Large intestine (tissue), 3 donors: ENCODE measurements around the gene FYN. TPM values are rescaled to one million over a fixed set of nuclear protein-coding genes. Genes with fewer than 3 reads are reported as not detected.
"Not testable (repeated sequence)": the region's sequence is repeated elsewhere in the genome, so short reads cannot be mapped to it uniquely, and the experiment has no call there.

ENCODE experiments used
- DNase-seq, 2 donors: peaks; one replicate each; pipeline versions ENCODE4 v3.0.0 to v3.0.0-alpha.2; 2013
- H3K27ac ChIP-seq: one replicate; pipeline ENCODE4 v1.5.1; 2013; ENCODE audit warnings: low read length
- H3K27me3 ChIP-seq: 2 replicates; pipeline ENCODE4 v1.6.1; 2013; ENCODE audit warnings: low read length; ENCODE audit not compliant: control insufficient read depth, insufficient read depth
- H3K36me3 ChIP-seq: 2 replicates; pipeline ENCODE4 v1.6.1; 2013; ENCODE audit warnings: low read length; ENCODE audit not compliant: control insufficient read depth, insufficient read depth
- H3K4me1 ChIP-seq: one replicate; pipeline ENCODE4 v1.6.1; 2013; ENCODE audit warnings: low read length; ENCODE audit not compliant: control insufficient read depth, insufficient read depth
- H3K4me3 ChIP-seq: one replicate; pipeline ENCODE4 v1.5.1; 2013; ENCODE audit warnings: low read length
- H3K9me3 ChIP-seq: one replicate; pipeline ENCODE4 v1.6.1; 2013; ENCODE audit warnings: mild to moderate bottlenecking, low read depth, low read length, moderate library complexity; ENCODE audit not compliant: control insufficient read depth
- WGBS: methylation state at CpG from one replicate; pipeline ENCODE4 v1.1.5; 2013; ENCODE audit warnings: low lambda C conversion rate; ENCODE audit not compliant: insufficient coverage; 5-methylcytosine and 5-hydroxymethylcytosine counted together
- polyA plus RNA-seq: library from polyadenylated mRNA; unstranded; fragments of 120-200 nt; gene quantifications from one replicate; pipeline ENCODE4 v1.2.1, GENCODE V29; 2013

FYN gene
- polyA plus RNA-seq, 1 donor, result 46.0 TPM

DNA sequence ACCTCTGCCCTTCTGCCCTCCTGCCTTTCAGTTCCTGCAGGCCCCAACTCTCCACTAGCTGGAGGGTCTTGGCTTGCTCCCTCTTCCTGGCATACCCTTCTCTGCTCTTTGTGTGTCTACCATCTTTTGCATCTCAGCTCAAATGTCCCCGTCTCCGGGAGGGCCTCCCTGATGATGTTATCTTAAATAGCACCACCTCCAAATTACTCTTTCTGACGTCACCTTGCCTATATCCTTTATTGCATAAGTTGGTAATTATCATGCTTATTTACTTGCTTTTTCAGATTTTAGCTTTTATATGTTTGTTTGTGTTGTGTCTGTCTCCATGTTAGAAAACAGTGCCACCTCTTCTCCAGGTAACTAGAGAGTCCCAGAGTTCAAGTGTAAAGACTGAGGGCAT, 36.0 kb upstream of the FYN start:
- Histone ChIP-seq H3K4me3 (no peak overlapping the region), H3K27ac (no peak overlapping the region), H3K27me3 (no peaks in the 10 kb centered on the region), H3K36me3 (no peaks in the 10 kb centered on the region), H3K4me1 (no peaks in the 10 kb centered on the region), H3K9me3 (no peaks in the 10 kb centered on the region)
- 82% methylated on average over 3 of the region's 3 CpGs for WGBS
- DNase-seq, result no peak

GRCh38 chr6:111908365-111908764, 35.1 kb upstream of the FYN start:
- not testable (repeated sequence) for H3K27ac ChIP-seq, H3K4me1 ChIP-seq, H3K36me3 ChIP-seq, DNase-seq, H3K4me3 ChIP-seq, H3K9me3 ChIP-seq, H3K27me3 ChIP-seq
- no CpG with 5 or more reads among the region's 17 CpGs for WGBS

GRCh38 chr6:111900735-111901134, 27.5 kb upstream of the FYN start:
- no peaks in the 10 kb centered on the region for H3K9me3 ChIP-seq
- no peak overlapping the region for H3K27ac ChIP-seq
- no peak overlapping the region for H3K4me3 ChIP-seq
- no peaks in the 10 kb centered on the region for H3K4me1 ChIP-seq
- 83% methylated on average over 1 of the region's 5 CpGs for WGBS
- peaks cover 6% of the 10 kb centered on the region for H3K27me3 ChIP-seq
- no peak for DNase-seq
- H3K36me3 ChIP-seq, result no peaks in the 10 kb centered on the region

DNA sequence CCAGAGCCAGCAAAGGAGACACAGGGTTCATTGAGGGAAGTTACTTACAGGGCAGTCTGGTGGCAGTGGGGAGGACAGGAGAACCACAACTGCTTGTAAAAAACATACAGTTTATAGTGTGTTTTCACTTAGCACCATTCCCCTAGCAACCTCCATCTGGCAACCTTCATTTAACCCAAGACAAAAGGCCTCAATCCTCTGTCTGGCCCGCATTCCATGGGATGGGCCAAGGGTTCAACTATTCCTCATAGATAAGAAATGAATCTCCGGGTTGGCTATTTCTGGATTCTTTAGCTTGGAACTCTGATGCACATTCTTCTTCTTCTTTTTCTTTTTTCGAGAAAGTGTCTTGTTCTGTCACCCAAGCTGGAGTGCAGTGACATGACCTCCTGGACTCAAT, 26.3 kb upstream of the FYN start:
- no peaks in the 10 kb centered on the region for H3K36me3 ChIP-seq
- no peak for DNase-seq
- 86% methylated on average over 1 of the region's 3 CpGs for WGBS

DNA sequence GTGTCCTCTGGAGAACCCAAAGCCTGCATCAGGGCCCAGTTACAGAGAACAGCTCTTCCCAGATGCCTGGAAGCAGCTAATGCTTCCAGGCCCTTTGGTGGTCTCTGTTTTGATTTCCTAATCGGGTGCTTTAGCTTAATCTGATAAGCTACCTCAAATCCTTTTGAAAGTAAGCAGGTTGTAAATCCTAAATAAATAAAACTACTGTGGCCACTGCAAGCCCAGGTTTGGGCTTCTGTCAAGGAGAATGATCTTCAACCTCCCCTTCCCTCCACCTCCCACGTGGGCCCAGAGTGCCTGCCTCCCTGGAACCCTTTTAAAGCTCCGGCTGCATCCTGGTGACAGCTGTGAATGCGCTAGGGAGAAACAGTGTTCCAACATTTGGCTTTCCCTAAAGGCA, 25.2 kb upstream of the FYN start:
- H3K27me3 ChIP-seq, result peaks cover 6% of the 10 kb centered on the region
- H3K4me3 ChIP-seq, result no peak overlapping the region
- no peaks in the 10 kb centered on the region for H3K4me1 ChIP-seq
- no CpG with 5 or more reads among the region's 4 CpGs for WGBS
- H3K36me3 ChIP-seq, result no peaks in the 10 kb centered on the region
- H3K27ac ChIP-seq, result no peak overlapping the region
- DNase-seq, result no peak
- no peaks in the 10 kb centered on the region for H3K9me3 ChIP-seq

More for the DNA sequence above, 26.3 kb upstream of the FYN start:
- Histone ChIP-seq H3K4me3 (no peak overlapping the region), H3K4me1 (no peaks in the 10 kb centered on the region), H3K9me3 (no peaks in the 10 kb centered on the region), H3K27me3 (peaks cover 6% of the 10 kb centered on the region), H3K27ac (no peak overlapping the region)

DNA sequence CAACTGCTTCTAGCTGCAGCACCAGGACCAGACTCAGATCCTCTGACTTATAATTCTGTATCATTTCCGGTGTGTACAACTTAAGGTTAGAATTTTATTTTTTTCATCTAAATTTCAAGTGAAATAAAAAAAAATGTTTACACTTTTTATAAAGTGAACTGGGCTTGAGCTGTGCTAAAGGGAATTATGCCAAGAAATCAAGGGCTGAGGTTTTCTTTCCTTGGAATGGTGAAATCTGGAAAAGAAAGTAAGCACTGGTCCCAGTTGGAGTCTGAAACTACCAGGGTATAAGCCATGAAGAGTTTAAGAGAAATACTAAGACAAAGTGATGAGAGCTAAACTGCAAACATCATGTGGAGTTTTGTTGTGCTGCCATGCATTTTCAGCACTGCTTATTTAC, 21.7 kb upstream of the FYN start:
- no peak for DNase-seq
- whole genome bisulfite sequencing, result 86% methylated on average over 1 of the region's 1 CpG

GRCh38 chr6:111894272-111894671, 21.0 kb upstream of the FYN start:
- WGBS, result no CpG with 5 or more reads among the region's 2 CpGs
- Histone ChIP-seq H3K27me3 (peaks cover 5% of the 10 kb centered on the region), H3K27ac (no peak overlapping the region), H3K9me3 (no peaks in the 10 kb centered on the region), H3K4me3 (no peak overlapping the region), H3K4me1 (no peaks in the 10 kb centered on the region), H3K36me3 (no peaks in the 10 kb centered on the region)
- DNase-seq, result no peak

More for the DNA sequence above, 21.7 kb upstream of the FYN start:
- H3K9me3 ChIP-seq, result no peaks in the 10 kb centered on the region
- no peak overlapping the region for H3K27ac ChIP-seq
- no peak overlapping the region for H3K4me3 ChIP-seq
- no peaks in the 10 kb centered on the region for H3K4me1 ChIP-seq
- no peaks in the 10 kb centered on the region for H3K36me3 ChIP-seq
- H3K27me3 ChIP-seq, result peaks cover 3% of the 10 kb centered on the region

- Histone ChIP-seq H3K27me3 (peaks cover 10% of the 10 kb centered on the region), H3K9me3 (no peaks in the 10 kb centered on the region), H3K4me1 (no peaks in the 10 kb centered on the region), H3K36me3 (no peaks in the 10 kb centered on the region), H3K4me3 (no peak overlapping the region), H3K27ac (no peak overlapping the region)
- WGBS, result 68% methylated on average over 3 of the region's 4 CpGs
- DNase-seq, result no peak
These were observed 19.2 kb upstream of the FYN start for GRCh38 chr6:111892431-111892830.

DNA sequence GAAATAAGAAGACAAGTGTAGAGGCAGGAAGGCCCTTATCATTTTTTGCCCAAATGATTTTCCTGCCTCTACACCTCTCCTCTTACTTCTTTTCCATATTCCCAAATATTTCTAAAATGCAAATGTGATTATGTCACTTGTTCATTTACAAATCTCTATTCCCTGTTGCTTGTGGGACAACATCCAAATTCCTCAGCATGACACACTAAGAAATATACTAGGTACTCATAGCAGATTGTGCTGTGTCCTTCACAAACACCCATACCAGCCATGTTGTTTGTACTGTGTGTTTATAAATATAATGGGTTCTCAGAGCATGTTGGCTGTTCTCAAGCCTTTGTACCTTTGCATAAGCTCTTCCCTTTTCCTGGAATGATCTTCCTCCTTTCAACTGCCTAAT, 17.7 kb upstream of the FYN start:
- no peak overlapping the region for H3K4me3 ChIP-seq
- H3K27me3 ChIP-seq, result peaks cover 10% of the 10 kb centered on the region
- no peaks in the 10 kb centered on the region for H3K9me3 ChIP-seq
- no peaks in the 10 kb centered on the region for H3K4me1 ChIP-seq
- no peaks in the 10 kb centered on the region for H3K36me3 ChIP-seq
- no peak for DNase-seq
- H3K27ac ChIP-seq, result no peak overlapping the region

DNA sequence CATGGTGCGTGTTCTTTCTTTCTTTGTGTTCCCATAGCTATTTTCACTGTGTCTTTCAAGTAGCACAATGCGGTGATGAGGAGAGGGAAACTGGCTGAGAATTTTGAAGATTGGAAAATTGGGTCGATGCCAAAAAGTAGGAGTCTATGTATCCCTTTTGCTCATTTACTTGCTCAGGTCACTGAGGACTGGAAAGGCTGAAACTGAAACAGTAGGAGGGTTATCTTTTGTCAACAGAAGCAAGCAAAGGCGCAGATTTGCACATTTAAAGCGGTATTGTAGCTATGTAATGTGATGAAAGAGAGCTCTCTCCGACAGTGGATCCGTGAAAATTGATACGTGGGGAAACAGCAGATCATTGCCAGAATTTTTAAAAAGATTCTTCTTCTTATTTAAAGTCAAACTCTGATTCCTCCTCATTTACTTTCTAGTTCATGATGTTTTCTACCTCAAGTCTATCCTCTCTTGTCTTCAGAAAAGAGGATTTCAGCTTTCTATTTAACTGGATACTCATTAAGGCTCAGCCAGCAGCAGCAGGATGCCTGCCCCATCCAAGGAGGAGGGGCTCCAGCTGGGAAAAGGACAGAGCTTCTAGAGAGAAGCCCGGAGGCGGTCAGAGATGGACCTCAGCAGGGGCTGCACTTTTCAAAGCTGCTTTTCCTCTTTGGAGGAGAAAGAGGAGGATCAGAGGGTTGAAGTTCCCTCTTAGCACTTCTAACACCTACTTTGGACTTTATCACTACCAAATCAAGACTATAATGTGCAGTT, 15.9 kb upstream of the FYN start:
- Histone ChIP-seq H3K4me3 (no peak overlapping the region), H3K27ac (no peak overlapping the region), H3K9me3 (no peaks in the 10 kb centered on the region), H3K4me1 (no peaks in the 10 kb centered on the region), H3K36me3 (no peaks in the 10 kb centered on the region), H3K27me3 (peaks cover 10% of the 10 kb centered on the region)
- peak in 1 of 2 donors; percentile 33 for DNase-seq
- WGBS, result 10% methylated on average over 3 of the region's 10 CpGs

GRCh38 chr6:111886793-111887192, 13.5 kb upstream of the FYN start:
- H3K27ac ChIP-seq, H3K36me3 ChIP-seq, H3K9me3 ChIP-seq, DNase-seq, H3K4me1 ChIP-seq, H3K4me3 ChIP-seq: not testable (repeated sequence)
- H3K27me3 ChIP-seq, result peaks cover 10% of the 10 kb centered on the region
- no CpG with 5 or more reads among the region's 2 CpGs for WGBS
